NCI-H2196 treated with DMSO at 0.1 percent for 48 hours (cell line): ENCODE data around the gene AREG.

Source experiments
- DNase-seq: peaks from one replicate; lab custom pipeline; 2025; ENCODE audit not compliant: unreplicated experiment; lab: John Stamatoyannopoulos, UW

AREG gene

DNA sequence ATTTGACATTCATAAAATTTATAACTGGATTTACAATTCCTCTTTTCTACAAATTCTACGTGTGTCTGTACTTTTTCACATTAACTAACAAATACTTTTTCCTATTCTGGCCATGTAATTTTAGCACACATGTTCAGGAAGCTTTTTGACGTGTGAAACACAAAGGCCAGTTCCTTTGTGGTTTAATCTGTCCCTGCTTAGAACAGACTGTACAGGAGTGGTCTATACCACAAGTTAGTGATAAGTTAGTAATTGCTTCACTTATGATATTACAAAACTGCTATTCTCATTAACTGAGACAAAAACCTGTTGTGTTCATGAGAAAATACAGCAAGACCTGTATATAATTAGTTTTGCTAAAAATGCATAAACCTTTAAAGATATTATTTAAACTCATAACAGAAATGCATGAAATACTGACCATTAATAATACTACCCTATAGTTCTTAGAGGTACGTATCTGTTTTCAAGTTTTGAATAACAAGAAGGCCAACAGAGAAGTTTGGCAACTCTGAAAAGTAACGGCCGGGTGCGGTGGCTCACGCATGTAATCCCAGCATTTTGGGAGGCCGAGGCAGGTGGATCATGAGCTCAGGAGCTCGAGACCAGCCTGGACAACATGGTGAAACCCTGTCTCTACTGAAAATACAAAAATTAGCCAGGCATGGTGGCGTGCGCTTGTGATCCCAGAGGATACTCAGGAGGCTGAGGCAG, 13.7 kb upstream of the AREG start:
- no peak for DNase-seq

GRCh38 chr4:74433043-74433442, 11.9 kb upstream of the AREG start:
- no peak for DNase-seq

GRCh38 chr4:74433541-74434172, 11.3 kb upstream of the AREG start:
- no peak for DNase-seq

DNA sequence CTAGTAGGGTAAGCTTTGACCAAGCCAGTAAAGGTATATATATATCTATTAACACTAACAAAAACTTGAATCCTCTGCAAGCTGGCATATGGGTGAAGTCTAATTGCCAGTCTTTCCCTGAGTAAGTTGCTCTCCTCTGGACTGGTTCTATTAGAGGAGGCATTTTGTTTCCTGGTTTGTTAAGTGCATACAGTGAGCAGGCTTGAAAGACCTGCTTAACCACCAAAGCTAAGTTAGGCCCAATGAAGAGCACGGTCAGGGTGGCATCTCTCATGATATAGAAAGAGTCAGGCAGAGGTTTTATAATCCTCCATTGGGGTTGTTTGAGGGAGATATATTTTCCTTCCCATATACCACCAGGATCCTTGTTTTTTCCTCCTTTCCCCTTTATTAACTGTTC, 9.6 kb upstream of the AREG start:
- no peak for DNase-seq

DNA sequence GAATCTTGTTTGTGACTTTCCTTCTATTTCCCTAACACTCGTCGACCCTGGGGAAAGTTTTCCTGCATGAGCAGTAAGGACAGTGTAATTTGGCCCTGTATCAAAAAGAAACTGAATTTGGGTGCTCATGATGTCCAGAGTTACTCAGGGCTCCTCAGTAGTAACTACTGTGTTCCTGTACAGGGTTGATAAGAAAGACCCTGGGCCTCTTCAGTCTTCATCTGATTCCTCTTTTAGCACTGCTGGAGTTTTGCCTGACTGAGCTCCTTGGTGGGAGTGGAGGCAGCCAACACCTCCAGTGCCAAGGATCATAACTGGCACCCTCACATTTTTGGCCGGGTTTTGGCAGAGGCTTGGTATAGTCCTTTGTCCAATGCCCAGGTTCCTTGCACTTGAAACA, 7.1 kb upstream of the AREG start:
- no peak for DNase-seq

- no peak for DNase-seq
Observed at GRCh38 chr4:74438661-74439060, 6.3 kb upstream of the AREG start.

GRCh38 chr4:74439952-74440351, 5.0 kb upstream of the AREG start:
- DNase-seq: no peak

DNA sequence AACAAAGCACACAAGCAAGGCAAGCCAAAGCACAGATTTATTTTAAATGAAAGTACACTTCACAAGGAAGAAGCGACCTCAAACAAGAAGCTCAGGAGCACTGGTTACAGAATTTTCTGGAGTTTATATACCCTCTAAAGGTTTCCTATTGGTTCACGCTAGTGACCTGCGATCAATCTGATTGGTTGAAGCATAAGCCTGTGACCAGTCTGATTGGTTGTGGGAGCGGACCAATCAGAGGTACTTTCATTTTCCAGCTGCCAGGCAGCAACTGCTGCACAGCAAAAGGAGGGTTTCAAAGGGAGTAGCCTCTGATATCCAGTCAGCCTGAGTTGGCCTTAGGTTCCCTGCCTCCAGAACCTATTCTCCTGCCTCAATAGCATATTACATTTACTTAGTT, 4.6 kb upstream of the AREG start:
- no peak for DNase-seq

DNA sequence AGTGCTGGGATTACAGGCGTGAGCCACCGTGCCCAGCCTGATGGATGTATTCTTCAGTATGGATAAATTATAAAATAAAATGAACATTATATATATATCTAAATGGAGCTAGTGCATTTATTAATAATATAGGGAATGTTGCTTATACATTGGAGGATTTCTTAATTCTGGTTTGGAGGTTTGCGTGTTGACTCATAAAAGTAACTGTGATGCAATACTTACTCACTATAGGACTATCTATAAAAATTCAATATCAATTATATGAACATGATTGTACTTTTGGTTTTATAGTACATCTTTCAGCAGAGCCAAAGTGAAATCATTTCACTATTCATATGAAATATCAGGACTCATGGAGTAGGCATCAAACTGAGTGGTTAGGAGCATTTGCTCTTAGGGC, 3.2 kb upstream of the AREG start:
- DNase-seq: no peak

- no peak for DNase-seq
Observed at GRCh38 chr4:74446193-74446868, 1.4 kb downstream of the AREG start.

DNA sequence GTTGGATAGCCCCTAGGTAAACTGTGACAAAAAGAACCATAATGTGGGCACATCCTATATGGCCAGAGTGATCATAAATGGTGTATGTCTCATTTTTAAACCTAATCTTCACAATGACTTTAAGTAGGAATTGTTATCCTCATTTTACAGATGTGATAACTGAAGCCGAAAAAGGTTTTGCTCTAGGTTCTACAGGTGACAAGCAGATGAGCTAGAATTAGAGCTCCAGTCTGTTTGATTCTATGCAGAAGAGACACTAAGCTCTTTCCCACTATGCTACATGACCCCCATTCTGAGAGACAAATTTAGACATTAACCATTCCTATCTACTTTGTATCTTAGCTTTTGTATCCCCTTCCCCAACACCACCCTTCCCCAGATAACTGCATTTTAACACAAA, 2.0 kb downstream of the AREG start:
- DNase-seq: no peak

DNA sequence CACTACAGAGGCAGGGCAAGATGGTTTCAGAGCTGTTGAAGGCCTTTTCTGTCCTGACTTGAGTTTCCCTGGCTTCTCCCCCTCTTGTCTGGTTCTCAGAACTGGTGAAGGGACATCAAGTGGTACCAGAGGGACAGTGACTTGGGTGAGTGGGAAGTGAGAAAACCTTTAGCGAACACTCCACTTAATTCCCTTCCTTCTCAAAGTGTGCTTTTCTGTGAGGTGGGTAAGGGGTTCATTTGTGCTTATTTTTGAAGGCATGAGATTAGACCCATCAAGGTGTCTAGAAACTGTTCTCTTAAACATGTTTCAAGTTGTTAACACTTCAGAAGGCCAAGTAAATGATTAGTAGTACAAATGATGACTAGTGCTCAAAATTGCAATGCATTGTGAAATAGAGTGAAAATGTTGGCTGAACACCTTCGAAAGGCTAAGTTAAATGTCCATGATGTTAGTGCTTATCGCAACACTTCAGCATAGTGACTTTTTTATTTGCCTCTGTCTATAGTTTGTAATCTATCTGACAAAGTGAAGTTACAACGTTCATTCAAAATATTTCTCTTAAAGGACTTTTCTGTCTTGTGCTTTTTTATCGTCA, 2.8 kb downstream of the AREG start:
- DNase-seq: no peak

DNA sequence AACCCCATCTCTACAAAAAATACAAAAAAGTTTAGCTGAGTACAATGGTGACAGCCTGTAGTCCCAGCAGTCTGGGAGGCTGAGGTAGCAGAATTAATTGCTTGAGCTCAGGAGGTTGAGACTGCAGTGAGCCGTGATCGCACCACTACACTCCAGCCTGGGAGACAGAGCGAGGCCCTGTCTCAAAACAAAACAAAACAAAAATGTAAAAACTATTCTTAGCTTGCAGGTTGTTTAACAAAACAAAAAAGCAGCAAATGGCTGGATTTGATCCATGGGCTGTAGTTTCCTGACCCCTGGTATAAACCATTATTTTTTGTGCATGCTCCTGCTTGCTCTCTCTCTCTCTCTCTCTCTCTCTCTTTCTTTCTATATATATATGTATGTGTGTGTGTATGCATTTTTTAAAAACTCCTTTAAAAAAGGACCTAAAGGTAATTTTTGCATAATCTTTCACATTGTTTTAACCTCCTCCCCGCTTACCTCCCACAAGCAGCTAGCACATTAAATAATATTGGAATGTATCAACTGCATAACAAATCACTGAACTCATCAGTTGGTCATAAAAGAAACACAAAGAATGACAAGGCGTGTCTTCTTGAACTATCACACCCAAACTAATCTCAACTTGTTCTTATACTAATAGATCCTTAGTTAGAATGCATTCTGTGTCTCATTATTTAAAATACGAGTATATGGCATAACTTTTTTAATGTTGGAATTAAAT, 4.8 kb downstream of the AREG start:
- no peak for DNase-seq

GRCh38 chr4:74450298-74450683, 5.4 kb downstream of the AREG start:
- no peak for DNase-seq

- DNase-seq: no peak
Observed at GRCh38 chr4:74451214-74451661, 6.3 kb downstream of the AREG start.

DNA sequence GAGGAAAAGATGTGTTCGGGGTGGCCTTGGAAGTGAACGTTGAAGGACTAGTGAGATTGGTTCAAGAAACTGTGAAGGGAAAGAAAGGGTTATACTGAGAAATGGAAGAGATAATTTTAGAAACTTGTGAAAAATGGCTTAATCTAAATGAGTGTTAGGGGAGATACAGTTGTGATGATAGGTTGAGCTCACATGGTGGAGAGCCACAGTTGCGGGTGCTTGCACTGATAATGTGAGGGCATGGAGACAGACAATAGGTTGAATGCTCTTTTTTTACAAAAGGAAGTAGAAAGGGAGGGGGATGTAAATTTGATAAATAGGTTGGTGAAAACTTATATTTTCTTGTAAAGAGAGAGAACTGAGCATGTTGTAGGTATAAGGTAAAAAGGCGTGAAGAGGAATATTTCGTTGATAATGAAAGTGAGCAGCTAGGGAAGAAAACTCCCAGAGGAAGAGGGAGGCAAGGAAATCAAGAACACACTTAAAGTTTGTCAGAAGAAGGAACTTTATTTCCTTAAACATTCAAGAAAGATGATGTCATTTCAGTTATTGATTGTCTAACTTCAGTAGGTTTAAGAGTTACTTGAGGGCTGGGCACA, 8.2 kb downstream of the AREG start:
- DNase-seq: no peak

DNA sequence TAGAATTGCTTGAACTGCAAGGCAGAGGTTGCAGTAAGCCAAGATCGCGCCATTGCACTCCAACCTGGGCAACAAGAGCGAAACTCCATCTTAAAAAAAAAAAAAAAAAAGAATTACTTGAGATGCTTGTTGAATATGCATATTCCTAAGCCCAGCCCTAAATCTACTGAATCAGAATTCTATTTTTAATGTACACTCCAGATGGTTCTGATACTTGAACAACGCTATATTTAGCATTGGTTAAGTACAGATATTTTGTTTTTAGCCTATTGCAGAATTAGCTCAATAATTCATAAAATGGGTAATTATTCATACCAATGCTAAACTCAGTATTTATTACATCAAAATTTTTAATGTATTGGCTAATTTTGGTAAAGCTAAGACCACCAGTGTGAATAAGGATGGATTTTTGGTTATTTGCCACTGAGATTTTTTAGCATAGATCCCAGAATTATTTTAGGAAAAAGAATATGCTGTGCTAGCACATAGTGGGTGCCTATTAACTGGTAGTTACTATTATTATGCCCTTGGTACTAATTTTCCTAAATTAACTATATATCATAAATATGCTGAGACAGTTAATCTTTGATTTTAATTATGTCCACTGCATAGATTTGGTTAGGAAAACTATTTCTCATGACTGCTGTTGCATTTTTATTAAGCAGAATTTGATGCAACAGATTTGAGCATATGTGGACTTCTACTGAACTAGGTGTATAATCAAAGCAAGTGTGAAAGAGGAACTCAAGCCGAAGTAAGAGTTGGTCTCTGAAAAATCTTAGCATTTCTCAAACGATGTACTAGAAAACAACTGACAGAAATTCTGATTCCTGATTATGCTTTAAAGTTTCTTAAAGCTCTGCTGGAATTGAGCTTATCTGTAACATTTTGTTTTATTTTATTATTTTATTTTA, 9.2 kb downstream of the AREG start:
- no peak for DNase-seq

DNA sequence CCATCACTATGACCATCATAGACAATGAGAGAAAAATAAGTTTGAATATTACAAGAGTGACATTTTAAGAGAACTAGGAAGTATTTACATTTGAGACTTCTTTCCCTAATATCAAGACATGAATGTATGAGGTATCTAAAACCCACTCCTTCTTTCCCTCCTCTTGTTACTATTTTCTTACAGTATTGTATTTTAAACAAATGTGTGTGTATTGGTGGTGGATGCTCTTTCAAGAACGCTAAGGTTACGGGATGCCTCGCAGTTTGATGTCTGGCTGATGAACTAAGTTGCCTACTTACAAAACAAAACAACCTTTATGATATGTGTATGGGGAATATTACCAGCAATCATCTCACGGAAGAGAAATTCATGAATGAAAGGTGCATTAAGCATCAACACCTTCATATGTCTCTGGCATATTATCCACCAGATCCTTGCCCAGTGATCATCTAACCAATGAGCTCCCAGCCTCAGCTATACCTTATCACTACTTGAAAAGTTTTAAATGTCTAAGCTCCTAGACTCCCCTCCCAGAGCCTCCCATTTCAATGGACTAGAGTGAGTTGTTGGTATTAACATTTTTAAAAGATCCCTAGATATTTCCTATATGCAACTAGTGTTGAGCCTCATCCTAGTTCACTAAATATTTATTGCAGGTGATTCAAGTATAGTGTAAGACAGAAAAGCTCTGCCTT, 10.6 kb downstream of the AREG start:
- DNase-seq: no peak

GRCh38 chr4:74456056-74456744, 11.3 kb downstream of the AREG start:
- DNase-seq: no peak
